ENCODE results near the gene THAP9.

The THAP9 gene

DNA sequence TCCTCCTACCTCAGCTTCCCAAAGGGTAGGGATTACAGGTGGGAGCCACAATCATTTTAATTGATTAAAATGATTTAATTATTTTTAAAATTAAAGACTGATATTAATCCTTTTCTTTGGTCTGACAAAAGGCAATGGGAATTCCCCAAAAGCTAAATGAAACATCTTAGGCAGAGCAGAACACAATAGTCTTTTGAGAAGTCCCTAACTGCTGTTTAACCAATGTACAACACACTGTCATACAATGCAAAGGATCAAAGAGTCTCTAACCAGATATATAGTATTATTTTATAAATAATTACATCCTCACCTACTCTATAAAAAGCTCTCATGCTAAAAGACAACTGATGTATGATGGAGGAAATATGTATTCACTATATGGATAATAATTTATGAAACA lies 47.0 kb downstream of the THAP9 start:
- no peak for TF ChIP-seq FOXM1 (IDR thresholded peaks at IDR 0.05; ENCODE audit: borderline replicate concordance, low read depth)

DNA sequence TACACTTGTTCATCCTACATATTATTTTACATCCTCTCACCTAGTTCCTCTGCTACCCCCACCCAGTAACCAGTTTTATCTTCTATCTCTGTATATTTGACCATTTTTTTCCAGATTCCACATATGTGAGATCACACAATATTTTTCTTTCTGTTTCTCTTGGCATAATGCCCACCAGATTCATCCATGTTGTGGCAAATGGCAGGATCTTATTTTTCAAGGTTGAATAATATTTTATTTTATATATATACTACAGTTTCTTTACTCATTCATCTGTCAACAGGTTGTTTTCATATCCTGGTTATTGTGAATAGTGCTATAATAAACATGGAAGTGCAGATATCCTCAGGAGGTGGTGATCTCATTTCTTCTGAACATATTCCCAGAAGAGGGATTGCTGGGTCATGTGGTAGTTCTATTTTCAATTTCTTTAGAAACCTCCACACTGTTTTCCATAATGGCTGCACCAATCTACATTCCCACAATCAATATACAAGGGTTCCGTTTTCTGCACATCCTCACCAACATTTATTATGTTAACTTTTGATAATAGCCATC lies 48.2 kb downstream of the THAP9 start:
- TF ChIP-seq EGR1 (IDR thresholded peaks at IDR 0.05) (no peak), YY1 (IDR thresholded peaks at IDR 0.05; ENCODE audit: low read depth) (no peak), TAF1 (IDR thresholded peaks at IDR 0.05; ENCODE audit: low read depth) (no peak)
- TF ChIP-seq, protein P1, sequence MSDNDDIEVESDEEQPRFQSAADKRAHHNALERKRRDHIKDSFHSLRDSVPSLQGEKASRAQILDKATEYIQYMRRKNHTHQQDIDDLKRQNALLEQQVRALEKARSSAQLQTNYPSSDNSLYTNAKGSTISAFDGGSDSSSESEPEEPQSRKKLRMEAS (IDR thresholded peaks at IDR 0.05) = no peak

DNA sequence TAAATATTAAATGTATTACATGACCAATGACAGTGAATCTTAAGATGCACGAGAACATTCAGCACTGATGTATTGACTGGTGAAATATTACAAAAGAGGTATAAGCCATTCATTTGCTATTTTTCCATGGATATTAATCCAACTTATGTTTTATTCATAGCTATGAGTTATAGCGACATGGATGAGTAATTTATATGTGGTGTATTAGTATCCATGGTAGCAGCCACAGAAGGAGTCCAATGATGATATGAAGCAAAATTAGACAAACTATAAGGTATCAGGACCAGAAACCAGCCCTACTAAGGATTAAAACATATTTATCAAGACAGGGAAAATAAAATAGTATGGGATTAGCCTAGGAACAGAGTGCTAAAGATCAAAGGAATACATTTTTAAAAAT lies 50.7 kb downstream of the THAP9 start:
- TF ChIP-seq RAD21 (IDR thresholded peaks at IDR 0.05; ENCODE audit: low read depth) (no peak), TCF12 (IDR thresholded peaks at IDR 0.05; ENCODE audit: low read depth) (no peak), EGR1 (IDR thresholded peaks at IDR 0.05) (no peak), NFIC (IDR thresholded peaks at IDR 0.05) (no peak), TEAD4 (IDR thresholded peaks at IDR 0.05) (no peak), ZBTB7A (IDR thresholded peaks at IDR 0.05; ENCODE audit: low read depth) (no peak), YY1 (IDR thresholded peaks at IDR 0.05; ENCODE audit: low read depth) (no peak), CREB1 (IDR thresholded peaks at IDR 0.05; ENCODE audit: low read depth) (no peak), EP300 (IDR thresholded peaks at IDR 0.05; ENCODE audit: borderline replicate concordance) (no peak), FOXM1 (IDR thresholded peaks at IDR 0.05; ENCODE audit: borderline replicate concordance, low read depth) (no peak)
- TF ChIP-seq, protein P1 (IDR thresholded peaks at IDR 0.05) = no peak
- TF ChIP-seq, protein P2, sequence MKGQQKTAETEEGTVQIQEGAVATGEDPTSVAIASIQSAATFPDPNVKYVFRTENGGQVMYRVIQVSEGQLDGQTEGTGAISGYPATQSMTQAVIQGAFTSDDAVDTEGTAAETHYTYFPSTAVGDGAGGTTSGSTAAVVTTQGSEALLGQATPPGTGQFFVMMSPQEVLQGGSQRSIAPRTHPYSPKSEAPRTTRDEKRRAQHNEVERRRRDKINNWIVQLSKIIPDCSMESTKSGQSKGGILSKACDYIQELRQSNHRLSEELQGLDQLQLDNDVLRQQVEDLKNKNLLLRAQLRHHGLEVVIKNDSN (IDR thresholded peaks at IDR 0.05) = no peak

DNA sequence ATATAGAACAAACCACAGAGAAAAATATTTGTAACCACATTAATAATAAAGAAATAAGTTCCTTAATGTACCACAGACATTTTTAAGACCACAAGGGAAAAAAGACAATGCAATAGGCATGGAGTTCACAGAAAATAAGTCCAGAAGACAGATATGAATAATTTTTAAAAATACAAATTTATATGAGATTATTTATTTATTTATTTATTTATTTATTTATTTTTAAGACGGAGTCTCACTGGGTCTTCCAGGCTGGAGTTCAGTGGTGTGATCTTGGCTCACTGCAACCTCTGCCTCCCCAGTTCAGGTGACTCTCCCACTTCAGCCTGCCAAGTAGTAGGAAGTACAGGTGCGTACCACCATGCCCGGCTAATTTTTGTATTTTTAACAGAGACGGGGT lies 53.7 kb downstream of the THAP9 start:
- no peak for TF ChIP-seq TCF12 (IDR thresholded peaks at IDR 0.05; ENCODE audit: low read depth)
- no peak for TF ChIP-seq CEBPB (IDR thresholded peaks at IDR 0.05)
- no peak for TF ChIP-seq TEAD4 (IDR thresholded peaks at IDR 0.05)
- TF ChIP-seq FOXM1 (IDR thresholded peaks at IDR 0.05; ENCODE audit: borderline replicate concordance, low read depth) = no peak
- TF ChIP-seq YY1 (IDR thresholded peaks at IDR 0.05; ENCODE audit: low read depth) = no peak
- no peak for TF ChIP-seq EP300 (IDR thresholded peaks at IDR 0.05; ENCODE audit: borderline replicate concordance)
- TF ChIP-seq, protein P1 (IDR thresholded peaks at IDR 0.05) = no peak
- no peak for TF ChIP-seq ZBTB7A (IDR thresholded peaks at IDR 0.05; ENCODE audit: low read depth)
- TF ChIP-seq CREB1 (IDR thresholded peaks at IDR 0.05; ENCODE audit: low read depth) = no peak
- no peak for TF ChIP-seq EGR1 (IDR thresholded peaks at IDR 0.05)
- TF ChIP-seq, protein P2 (IDR thresholded peaks at IDR 0.05) = no peak

DNA sequence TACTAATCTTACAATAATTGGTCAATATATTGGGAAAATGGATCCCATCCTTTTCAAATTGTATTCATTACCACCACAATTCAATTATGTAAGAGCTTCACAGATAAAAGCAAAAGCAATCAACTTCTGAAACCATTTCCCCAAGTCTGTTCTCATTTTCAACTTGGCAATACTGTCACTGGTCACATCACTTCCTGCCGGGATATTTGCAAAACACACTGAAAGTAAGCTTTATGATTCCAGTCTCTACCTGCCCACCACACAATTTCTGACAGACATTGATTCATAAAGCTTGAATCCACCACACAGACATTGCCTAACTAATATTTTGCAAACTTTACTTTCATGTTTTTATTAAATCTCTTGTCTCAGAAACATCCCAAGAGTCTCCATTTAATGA lies 56.5 kb downstream of the THAP9 start:
- TF ChIP-seq TEAD4 (IDR thresholded peaks at IDR 0.05) = no peak
- no peak for TF ChIP-seq FOXM1 (IDR thresholded peaks at IDR 0.05; ENCODE audit: borderline replicate concordance, low read depth)
- TF ChIP-seq, protein P3, sequence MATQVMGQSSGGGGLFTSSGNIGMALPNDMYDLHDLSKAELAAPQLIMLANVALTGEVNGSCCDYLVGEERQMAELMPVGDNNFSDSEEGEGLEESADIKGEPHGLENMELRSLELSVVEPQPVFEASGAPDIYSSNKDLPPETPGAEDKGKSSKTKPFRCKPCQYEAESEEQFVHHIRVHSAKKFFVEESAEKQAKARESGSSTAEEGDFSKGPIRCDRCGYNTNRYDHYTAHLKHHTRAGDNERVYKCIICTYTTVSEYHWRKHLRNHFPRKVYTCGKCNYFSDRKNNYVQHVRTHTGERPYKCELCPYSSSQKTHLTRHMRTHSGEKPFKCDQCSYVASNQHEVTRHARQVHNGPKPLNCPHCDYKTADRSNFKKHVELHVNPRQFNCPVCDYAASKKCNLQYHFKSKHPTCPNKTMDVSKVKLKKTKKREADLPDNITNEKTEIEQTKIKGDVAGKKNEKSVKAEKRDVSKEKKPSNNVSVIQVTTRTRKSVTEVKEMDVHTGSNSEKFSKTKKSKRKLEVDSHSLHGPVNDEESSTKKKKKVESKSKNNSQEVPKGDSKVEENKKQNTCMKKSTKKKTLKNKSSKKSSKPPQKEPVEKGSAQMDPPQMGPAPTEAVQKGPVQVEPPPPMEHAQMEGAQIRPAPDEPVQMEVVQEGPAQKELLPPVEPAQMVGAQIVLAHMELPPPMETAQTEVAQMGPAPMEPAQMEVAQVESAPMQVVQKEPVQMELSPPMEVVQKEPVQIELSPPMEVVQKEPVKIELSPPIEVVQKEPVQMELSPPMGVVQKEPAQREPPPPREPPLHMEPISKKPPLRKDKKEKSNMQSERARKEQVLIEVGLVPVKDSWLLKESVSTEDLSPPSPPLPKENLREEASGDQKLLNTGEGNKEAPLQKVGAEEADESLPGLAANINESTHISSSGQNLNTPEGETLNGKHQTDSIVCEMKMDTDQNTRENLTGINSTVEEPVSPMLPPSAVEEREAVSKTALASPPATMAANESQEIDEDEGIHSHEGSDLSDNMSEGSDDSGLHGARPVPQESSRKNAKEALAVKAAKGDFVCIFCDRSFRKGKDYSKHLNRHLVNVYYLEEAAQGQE (IDR thresholded peaks at IDR 0.05; ENCODE audit: low read depth) = no peak
- TF ChIP-seq, protein P1 (IDR thresholded peaks at IDR 0.05) = no peak
- no peak for TF ChIP-seq CEBPB (IDR thresholded peaks at IDR 0.05)

DNA sequence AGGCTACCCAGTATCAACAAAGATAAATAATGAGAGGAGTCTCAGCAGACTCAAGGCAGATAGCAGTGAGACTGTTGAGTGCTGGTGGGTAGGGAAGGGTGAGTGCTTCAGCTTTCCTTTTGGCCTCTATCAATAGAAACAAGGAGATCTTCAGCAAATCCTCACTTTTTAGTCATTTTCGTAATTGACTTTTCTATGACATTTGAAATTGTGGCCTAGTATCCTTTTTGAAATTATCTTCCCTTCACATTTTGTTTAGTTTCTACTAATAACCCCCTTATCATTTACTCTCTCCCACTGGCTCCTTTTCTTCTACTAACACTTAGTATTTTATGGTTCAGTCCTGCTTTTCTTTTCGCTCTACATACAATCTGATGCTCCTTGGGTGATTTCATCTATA lies 65.2 kb downstream of the THAP9 start:
- TF ChIP-seq EP300 (IDR thresholded peaks at IDR 0.05; ENCODE audit: borderline replicate concordance) = no peak
- no peak for TF ChIP-seq NFIC (IDR thresholded peaks at IDR 0.05)
- TF ChIP-seq CREB1 (IDR thresholded peaks at IDR 0.05; ENCODE audit: low read depth) = no peak
- TF ChIP-seq, protein P2 (IDR thresholded peaks at IDR 0.05) = no peak
- TF ChIP-seq, protein P1 (IDR thresholded peaks at IDR 0.05) = no peak
- TF ChIP-seq RAD21 (IDR thresholded peaks at IDR 0.05; ENCODE audit: low read depth) = no peak
- no peak for TF ChIP-seq TCF12 (IDR thresholded peaks at IDR 0.05; ENCODE audit: low read depth)
- TF ChIP-seq ZBTB7A (IDR thresholded peaks at IDR 0.05; ENCODE audit: low read depth) = no peak
- TF ChIP-seq CEBPB (IDR thresholded peaks at IDR 0.05) = no peak
- no peak for TF ChIP-seq TAF1 (IDR thresholded peaks at IDR 0.05; ENCODE audit: low read depth)
- TF ChIP-seq, protein P3 (IDR thresholded peaks at IDR 0.05; ENCODE audit: low read depth) = no peak
- no peak for TF ChIP-seq YY1 (IDR thresholded peaks at IDR 0.05; ENCODE audit: low read depth)
- no peak for TF ChIP-seq TEAD4 (IDR thresholded peaks at IDR 0.05)
- TF ChIP-seq FOXM1 (IDR thresholded peaks at IDR 0.05; ENCODE audit: borderline replicate concordance, low read depth) = no peak
